NOMO-1 treated with dmso at 0.1 percent for 144 hours (cell line): ENCODE results near the gene AGXT2.

Experiments
- DNase-seq: peaks from one replicate; lab custom pipeline; 2025; ENCODE audit not compliant: unreplicated experiment; lab: John Stamatoyannopoulos, UW

AGXT2 gene

GRCh38 chr5:35047785-35048404 lies at the start of gene AGXT2:
Gene AGXT2, minus strand, starts transcription at chr5:35047949. Its CDS starts 57 bp downstream, at chr5:35047892.
- no peak for DNase-seq

GRCh38 chr5:35096932-35097331 lies 49.2 kb upstream of the AGXT2 start:
- no peak for DNase-seq

GRCh38 chr5:35096216-35096615 lies 48.5 kb upstream of the AGXT2 start:
- DNase-seq = no peak

- no peak for DNase-seq
Observed at GRCh38 chr5:35095366-35095765, 47.6 kb upstream of the AGXT2 start.

- no peak for DNase-seq
Observed at GRCh38 chr5:35094948-35095347, 47.2 kb upstream of the AGXT2 start.

- no peak for DNase-seq
Observed at GRCh38 chr5:35092703-35093102, 45.0 kb upstream of the AGXT2 start.

- DNase-seq = no peak
Observed at GRCh38 chr5:35091704-35092103, 44.0 kb upstream of the AGXT2 start.

GRCh38 chr5:35089334-35090314 lies 41.9 kb upstream of the AGXT2 start:
- peak; percentile 71 for DNase-seq

GRCh38 chr5:35087991-35088390 lies 40.2 kb upstream of the AGXT2 start:
- DNase-seq = no peak

- no peak for DNase-seq
Observed at GRCh38 chr5:35083150-35083549, 35.4 kb upstream of the AGXT2 start.

- no peak for DNase-seq
Observed at GRCh38 chr5:35082530-35082929, 34.8 kb upstream of the AGXT2 start.

- no peak for DNase-seq
Observed at GRCh38 chr5:35081134-35081533, 33.4 kb upstream of the AGXT2 start.

GRCh38 chr5:35073160-35073559 lies 25.4 kb upstream of the AGXT2 start:
- DNase-seq = no peak

GRCh38 chr5:35069188-35069587 lies 21.4 kb upstream of the AGXT2 start:
- DNase-seq = no peak

- DNase-seq = no peak
Observed at GRCh38 chr5:35067985-35068384, 20.2 kb upstream of the AGXT2 start.

GRCh38 chr5:35066260-35066795 lies 18.6 kb upstream of the AGXT2 start:
- peak; percentile 85 for DNase-seq

- no peak for DNase-seq
Observed at GRCh38 chr5:35063414-35063813, 15.7 kb upstream of the AGXT2 start.

GRCh38 chr5:35061211-35061770 lies 13.5 kb upstream of the AGXT2 start:
- DNase-seq = no peak

GRCh38 chr5:35060236-35060635 lies 12.5 kb upstream of the AGXT2 start:
- no peak for DNase-seq

GRCh38 chr5:35059251-35059650 lies 11.5 kb upstream of the AGXT2 start:
- no peak for DNase-seq

GRCh38 chr5:35058374-35058788 lies 10.6 kb upstream of the AGXT2 start:
- DNase-seq = no peak

- no peak for DNase-seq
Observed at GRCh38 chr5:35056686-35057085, 8.9 kb upstream of the AGXT2 start.
